ENCODE measurements around the gene SMIM34. TPM values are rescaled to one million over a fixed set of nuclear protein-coding genes. Genes with fewer than 3 reads are reported as not detected.
"Not testable (repeated sequence)": the region's sequence is repeated elsewhere in the genome, so short reads cannot be mapped to it uniquely, and the experiment has no call there.

The SMIM34 gene, protein sequence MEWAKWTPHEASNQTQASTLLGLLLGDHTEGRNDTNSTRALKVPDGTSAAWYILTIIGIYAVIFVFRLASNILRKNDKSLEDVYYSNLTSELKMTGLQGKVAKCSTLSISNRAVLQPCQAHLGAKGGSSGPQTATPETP
- 0.42 TPM for polyA plus RNA-seq (2013, experiment 1 of 2; ENCODE audit: insufficient read length)
- polyA plus RNA-seq (2013, experiment 2 of 2; ENCODE audit: insufficient read length) = 0.25 TPM

DNA sequence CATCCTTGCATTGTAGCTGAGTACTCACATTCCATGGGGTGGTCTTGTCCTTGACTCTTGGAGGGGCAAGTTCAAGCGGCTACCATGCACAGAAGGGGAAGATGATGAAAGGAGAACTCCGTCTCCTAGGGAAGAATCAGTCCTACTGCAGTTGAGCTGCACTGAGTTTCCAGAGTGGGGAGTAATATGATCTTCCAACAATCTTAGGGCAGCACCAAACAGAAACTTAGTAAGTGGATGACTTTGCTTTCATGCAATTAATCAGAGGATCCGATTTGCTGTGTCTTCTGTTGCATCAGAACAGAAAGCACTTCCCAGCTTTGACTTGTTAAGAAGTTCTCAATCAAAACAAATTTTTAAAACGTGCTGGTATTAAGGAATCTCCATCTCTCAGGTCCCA lies at the start of gene SMIM34:
Gene SMIM34 (minus strand): TSS at position 147 of the 400 bp plus-strand sequence. CDS start 112 bp downstream, at position 35.
- DNase-seq = not testable (repeated sequence)

DNA sequence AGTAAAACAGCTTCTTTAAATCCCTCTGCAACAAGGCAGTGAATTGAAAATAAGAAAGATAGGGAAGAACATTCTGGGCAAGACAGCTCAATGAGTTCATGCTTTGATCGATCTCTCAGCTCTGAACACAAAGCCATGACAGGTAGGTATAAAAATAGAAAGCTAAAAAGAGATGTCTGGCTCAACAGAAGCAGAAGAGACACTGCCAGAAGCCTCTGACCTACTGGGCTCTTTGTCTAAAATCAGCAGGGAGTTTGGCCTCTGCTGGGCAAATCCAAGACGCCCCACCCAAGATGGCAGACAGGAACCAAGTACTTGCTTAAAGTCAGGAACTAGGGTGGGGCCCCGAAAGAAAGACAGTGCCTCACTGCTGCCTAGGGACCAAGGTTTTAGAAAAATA lies 43.6 kb upstream of the SMIM34 start:
- DNase-seq = not testable (repeated sequence)

DNA sequence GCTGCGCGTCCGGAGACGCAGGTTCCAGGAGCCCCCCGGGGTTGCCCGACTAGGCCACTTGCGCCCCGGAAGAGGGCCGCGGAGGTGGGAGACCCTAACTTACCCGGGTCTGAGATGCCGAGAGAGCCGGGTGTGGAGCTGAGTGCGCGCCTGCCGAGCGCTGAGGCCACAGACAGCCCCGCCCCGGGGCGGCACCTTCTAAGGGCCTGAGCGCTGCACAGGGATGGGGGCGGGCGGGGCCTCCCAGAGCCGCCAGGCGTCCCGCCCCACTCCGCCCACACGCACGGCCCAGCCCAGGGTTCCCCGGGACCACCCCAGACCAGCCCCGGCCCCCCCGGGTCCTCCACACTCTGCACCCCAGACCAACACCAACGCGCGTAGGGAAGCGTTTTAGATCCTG lies 35.7 kb upstream of the SMIM34 start:
- not testable (repeated sequence) for DNase-seq

DNA sequence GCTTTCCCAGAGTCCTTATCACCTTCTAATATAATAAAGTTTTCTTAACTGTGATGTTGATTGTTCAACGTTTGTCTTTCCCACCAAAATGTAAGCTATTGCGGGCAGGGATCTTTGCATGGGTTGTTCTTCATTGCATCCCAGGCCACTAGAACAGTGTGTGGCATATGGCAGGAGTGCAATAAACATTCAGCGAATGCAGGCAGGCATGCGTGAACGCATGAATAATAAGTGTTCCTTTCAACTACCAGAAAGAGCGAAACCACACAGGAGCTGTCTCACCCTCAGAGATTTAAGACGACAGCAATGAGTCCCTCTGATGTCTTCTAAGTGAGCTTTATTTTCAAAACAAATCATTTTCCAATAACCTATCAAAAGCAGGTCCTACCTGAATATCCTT lies 34.5 kb upstream of the SMIM34 start:
- not testable (repeated sequence) for DNase-seq

DNA sequence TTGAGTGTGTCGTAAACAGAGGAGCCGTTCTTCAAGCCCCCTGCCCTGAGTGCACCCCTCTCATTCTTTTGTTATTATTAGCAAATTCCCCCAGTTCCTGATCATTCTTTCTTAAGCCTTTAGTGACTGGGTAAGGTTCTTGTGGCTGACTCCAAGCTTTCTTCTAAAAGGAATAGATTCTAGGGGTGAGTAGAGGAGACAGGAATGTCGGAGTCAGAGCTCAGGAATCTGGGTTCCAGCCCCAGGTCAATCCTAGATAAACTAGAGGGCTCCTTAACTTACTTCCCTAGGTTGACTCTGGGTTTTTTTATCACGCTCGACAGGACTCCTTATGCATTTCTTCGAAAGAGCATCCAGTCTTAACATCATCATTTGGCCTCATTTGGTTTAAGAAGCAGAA lies 32.4 kb upstream of the SMIM34 start:
- DNase-seq = not testable (repeated sequence)

DNA sequence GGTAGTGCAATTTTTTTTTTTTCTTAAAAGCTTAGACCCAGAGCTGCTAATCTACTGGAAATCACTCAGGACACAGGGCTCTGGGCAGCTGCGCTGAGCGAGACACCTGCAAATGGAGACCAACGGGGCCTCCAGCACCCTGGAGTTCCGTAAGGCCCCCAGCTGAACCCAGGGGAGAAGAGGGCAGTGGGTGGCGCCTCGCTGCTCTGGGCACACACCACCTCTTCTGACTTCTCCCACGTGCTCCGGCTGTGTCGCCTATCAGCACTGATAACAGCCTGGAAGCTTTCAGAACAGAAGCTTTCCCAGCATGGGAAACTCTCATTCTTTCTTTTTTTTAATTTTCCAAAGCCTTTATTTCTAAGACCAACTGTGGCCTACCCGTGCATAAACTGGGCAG lies 31.9 kb upstream of the SMIM34 start:
- not testable (repeated sequence) for DNase-seq

DNA sequence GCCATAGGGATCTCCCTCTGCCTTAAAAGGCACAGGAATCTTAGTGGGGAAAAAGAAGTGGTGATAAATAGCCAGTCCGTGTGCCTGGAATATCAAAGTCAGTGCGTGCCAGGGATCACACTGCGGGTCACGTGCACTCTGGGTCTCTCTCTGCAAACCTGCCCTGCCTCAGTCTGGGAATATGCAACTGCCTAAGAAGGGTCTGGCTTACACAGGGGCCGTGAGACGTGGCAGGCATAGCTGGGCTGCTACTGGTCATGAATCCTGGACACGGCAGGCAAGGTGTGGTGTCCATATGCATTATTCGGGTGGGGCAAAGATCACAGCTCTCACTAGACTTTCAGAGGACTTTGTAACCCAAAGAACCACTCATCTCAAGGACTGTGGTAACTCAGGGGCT lies 23.3 kb upstream of the SMIM34 start:
- not testable (repeated sequence) for DNase-seq

DNA sequence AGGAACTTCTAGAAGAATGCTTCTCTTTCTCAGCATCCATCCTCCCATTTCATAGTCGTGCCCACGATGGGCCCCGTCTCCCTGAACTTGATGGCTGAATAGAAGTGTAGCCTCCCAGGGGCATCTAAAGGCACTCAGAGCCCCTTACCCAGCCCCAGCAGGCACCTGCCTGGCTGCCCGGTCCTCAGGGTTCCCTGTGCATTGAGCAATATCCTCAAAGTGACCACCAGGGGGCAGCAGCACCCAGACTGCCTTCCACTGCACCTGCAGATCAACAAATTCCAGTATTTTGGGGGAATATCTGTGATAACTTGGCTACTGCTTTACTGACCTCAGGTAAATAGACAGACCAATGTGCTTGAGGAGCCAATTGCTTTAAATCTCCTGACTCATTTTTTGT lies 19.7 kb upstream of the SMIM34 start:
- DNase-seq = not testable (repeated sequence)

DNA sequence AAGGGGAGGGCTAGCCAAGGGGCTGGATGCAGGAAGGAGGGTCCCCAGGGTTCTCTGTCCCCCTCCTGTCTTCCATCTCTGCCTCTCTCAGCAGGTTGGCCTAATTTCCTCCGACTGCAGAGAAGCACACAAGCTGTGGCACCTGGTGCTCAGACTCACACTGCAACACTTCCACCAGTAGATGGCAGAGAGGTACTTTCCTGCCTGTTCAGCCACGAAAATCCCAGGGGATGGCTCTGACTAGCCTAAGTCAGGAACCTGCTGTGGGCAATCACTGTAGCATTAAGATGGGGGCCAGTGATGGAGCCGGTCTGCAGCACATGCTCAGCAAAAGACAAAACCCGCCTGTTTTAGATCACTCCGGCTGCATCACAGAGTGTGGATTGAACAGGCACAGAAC lies 6.0 kb upstream of the SMIM34 start:
- not testable (repeated sequence) for DNase-seq

DNA sequence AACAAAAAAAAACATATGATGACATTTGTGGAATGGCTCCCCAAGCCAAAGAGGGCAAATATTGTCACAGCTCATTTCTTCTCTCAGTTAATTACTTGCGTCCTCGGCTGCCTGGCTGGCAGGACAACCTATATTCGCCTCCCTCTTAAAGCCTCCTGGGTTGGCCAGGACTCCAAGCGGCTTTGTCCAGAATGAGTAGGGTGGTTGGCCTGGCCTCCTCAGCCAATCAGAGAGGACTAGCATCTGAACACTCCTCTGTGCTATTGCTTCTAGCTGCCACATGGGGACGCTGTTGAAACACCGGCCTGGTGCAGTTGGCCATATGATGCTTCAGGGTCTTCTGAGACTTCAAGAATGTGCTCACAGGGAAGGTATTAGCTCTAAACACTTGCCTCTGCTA lies 4.7 kb upstream of the SMIM34 start:
- not testable (repeated sequence) for DNase-seq

DNA sequence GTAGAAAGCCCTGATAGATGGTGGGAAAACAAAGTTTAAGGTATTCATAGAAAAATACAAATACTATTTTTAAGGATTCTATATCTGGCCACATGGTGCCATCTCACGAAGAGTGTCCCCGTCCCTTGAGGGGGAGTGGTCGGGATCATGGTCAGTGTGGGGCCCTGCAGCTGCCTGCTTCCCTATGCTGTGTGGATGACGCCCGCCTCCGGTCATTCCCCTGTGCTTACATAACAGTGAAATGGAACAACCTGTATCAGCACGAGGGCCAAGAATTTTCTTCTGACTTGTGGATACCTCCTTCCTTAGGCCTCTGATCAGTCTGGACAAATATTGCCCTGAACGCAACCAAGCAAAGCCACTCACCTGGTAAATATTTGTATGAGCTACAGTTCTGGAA lies 3.6 kb upstream of the SMIM34 start:
- DNase-seq = not testable (repeated sequence)

DNA sequence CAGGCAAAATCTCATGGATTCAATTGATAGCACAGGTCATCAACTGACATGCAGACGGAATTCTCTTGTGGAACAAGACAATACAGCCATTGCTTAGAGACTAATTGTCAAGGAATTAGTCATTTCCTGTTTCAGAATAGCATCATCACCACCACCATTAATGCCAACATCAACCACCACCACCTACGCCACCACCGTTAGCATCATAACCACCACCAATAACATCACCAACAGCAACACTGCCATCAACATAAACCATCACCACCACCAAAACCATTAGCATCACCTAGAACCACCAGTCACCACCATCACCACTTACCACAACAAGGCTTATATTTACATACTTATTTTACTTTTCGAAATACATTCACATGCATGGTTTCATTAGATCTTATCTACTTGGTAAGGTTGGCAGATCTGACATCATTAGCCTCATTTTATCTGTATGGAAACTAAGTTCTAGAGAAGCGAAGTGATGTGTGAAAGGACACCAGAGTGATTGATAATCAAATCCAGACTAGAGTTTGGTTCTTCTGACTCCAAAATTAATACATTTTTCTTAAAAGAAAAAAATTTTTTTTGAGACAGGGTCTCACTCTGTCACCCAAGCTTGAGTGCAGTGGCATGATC lies 6.2 kb downstream of the SMIM34 start:
- not testable (repeated sequence) for DNase-seq

DNA sequence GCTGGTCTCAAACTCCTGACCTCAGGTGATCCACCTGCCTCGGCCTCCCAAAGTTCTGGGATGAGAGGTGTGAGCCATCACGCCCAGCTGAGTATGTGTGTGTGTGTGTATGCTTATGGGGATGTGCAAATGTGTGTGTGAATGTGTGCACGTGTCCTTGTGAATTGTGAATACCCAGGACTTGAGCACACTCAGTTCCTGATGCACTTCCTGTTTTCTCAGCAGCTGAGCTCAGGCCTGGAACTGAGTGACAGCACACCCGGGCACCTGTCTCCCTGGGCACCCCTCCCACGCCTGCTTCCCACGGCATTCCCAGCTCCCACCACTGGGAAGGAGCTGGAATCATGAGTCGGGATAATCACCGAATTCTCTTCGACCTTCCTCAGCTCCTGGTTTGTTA lies 16.5 kb downstream of the SMIM34 start:
- not testable (repeated sequence) for DNase-seq

DNA sequence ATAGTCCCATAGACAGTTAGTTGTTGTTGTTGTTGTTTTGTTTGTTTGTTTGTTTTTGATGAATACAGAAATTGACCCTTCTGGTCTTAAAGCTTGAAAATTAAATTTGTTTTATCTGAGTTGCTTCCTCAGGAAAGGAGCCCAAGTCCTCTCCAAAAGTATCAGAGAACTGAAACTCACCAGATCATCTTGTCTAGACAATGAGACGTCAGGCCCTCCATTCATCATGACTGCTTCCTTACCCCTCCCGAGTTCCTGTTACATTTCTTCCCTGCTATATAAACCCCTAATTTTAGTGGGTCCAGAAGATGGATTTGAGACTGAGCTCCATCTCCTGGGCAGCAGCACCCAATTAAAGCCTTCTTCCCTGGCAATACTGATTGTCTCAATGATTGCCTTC lies 17.1 kb downstream of the SMIM34 start:
- not testable (repeated sequence) for DNase-seq

DNA sequence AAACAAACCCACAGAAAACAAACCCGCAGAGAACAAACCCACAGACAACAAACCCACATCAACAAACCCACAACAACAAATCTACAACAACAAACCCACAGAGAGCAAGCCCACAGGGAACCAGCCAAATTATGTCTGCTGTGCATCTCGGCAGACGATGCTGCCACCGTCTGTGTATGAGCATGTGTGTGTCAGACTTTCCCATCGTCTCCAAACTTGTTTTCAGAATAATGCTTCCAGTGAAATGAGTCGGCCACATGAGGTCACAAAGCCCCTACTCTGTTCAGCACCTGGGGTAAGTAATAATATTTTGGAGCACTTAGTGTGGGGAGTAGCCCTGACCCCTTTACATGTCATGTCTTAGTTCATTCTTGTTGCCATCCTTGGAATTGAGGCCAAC lies 17.6 kb downstream of the SMIM34 start:
- DNase-seq = not testable (repeated sequence)

DNA sequence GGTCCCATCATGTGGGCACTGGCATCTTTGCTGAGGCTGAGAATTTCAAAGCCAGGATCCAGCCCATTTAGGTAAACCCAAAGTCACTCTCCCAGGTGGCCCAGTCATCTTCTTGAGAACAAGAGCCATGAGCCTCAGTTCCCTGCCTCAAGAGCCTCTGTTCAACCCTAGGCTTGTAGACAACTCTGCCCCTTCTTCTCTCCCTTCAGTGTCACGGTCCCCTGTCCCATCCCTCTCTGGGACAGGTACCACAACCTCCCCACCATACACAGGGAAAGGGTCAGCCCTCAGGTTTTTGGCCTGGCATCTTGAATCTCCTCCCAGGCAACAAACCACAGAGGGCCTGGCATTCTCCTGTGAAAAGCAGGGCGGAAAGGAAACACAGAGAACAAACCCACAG lies 18.1 kb downstream of the SMIM34 start:
- not testable (repeated sequence) for DNase-seq

DNA sequence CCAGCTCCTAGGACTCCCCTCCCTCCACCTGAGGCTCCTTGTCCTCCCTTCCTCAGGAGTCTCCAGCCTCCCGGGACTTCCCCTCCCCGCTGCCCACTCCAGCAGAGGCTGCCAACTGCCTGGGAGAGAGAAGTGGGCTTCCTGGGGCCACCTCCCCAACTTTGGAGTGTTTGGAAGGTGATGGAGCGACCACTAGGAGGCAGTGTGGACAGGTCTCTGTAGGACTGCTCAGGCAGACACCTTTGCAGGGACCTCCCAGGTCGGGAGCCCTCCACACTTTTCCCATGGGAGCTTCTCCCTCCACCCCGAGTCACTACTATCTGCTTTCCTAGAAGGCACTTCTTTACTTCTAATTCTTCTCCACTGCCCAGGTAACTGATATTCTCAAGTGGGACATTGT lies 19.0 kb downstream of the SMIM34 start:
- DNase-seq = not testable (repeated sequence)

DNA sequence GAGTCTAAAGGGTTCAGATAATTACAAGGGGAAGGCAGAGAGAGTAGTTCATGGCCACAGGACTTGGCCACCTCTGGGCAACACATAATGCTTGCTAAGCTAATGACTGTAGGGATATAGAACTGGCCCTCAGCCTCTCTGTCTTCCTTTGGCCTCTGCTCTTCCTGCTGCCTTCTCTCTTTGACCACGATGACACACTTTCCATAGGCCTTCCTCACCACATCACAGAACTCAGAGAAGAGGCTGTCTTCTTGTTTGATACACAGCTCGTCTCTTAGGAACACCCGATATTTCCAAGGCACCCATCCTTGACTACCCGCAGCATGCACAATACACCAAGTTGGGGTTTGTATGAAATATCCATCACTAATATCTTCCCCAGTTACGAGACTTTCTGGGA lies 23.2 kb downstream of the SMIM34 start:
- DNase-seq = not testable (repeated sequence)

DNA sequence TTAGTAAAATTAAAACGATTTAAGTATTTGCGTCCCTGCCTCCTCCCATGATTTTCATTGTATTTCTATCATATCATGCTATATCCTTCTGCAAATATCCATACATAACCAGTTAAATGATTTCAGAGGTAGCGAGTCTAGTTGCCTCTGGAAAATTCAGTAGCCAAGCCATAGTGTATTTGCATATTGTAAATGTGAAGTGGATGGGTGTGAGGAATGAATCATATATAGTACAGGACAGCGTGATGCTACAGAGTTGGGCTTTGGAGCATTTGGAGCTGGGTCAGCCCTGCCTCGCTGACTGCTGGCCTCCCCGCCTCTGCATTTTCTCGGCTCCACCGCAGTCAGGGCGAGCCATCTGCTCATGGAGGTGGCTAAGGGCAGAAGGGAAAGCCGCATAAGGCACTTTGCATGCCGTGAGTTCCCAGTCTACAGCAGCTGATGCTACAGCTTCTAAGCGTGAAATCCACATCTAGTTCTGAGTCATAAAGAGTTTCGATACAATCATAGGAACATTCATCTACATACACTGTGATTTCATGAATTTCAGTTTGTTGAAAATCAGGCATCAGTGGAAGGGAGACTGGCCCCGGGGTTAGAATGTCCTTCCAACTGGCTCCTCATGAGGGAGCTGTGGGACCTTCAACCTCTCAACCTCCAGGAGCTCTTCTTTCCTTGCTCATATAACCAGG lies 39.9 kb downstream of the SMIM34 start:
- not testable (repeated sequence) for DNase-seq

DNA sequence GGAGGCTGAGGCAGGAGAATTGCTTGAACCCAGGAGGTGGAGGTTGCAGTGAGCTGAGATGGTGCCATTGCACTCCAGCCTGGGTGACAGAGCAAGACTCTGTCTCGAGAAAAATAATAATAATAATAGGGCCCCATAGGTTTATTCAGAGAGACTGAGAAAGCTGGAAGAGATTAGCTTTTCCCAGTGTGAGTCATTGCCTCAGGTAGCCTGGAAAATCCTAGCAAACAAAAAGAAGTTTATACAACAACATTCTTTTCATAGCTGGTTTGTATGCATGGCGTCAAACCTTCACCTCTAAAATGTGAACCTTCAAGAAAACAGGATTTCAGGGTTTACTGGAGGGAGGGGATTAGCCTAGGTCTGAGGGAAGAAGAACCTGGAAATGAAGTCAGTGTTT lies 40.6 kb downstream of the SMIM34 start:
- not testable (repeated sequence) for DNase-seq

DNA sequence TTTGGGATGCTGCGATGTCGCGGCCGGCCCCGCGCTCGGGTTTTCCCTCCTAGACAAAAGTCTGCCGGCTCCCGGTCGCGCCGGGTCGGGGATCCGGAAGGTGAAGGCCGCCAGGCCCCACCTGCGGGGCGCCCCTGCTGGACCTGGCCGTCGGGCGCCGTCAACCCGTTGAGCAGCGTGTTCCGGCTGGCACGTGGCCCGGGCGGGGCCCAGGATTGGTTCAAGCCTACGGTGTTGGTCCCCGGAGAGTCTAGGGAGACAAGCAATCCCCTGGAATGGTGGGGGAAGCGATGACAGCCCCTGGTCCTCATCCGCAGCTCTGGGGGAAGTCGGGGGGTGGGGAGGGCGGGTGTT lies 48.2 kb downstream of the SMIM34 start:
- not testable (repeated sequence) for DNase-seq

DNA sequence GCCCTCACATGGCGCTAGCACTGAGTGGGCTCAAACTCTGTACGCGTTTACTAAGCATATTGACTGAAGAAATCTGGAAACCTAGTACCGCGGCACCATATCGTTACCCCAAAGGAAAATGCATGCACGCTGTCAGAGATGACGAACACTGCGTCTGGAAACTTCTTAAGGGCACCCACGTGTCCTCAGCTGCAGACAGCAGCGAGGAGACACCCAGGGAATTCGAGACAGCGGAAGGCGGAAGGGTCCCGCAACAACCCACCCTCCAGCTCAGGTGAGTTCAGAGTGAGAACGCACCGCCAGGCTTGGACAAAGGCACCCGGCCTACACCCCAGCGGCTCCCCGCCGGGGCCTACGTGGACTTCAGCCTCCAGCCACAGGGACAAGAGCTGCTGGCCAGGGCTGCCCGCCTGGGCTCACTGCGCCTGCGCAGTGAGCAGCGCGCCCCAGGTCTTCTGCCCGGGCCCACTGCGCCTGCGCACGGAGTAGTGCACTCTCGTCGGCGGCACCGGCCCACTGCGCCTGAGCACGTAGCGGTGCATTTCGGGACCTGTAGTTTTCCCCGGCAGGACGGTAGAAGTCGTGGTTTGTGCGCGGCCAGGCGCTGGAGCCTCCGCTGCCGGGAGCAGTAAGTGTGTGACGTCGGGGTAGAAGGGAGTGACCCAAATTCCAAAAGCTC lies 48.7 kb downstream of the SMIM34 start, which contains the start of gene SMIM11:
Gene SMIM11 (plus strand): TSS at position 568 of the 679 bp plus-strand sequence. CDS start 3,998 bp downstream, outside the sequence.
- not testable (repeated sequence) for DNase-seq

DNA sequence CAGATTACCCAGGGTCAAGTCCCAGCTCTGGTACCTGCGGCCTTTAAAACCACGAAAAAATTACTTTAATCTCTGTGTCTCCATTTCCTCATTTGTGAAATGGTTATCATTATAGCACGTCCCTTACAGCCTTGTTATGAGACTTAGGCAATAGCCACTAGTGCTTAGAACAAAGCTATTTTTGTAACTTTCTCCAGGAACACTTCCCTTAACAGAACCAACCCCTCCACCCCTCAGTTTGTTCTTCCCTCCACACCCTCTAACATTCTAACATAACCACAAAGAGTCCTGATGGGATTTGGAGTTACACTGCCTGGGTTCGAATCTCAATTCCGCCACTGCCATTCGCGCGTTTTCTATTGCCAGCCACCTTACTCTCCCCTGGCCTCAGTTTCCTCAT lies 49.3 kb downstream of the SMIM34 start:
- not testable (repeated sequence) for DNase-seq
